Coronary artery (tissue), 2 donors: Measurements from ENCODE around the gene PDS5A.
A peak's percentile ranks its signal among the peaks of the same experiment; 100 is the strongest.
"Not testable (repeated sequence)": the region's sequence is repeated elsewhere in the genome, so short reads cannot be mapped to it uniquely, and the experiment has no call there.

Experiments used
- DNase-seq: peaks from one replicate; pipeline ENCODE4 v3.0.0-alpha.2; 2017; ENCODE audit warnings: low spot score
- H3K27ac ChIP-seq, 2 donors: fragments of 200-600 bp; sonication (generic); one replicate each; pipeline ENCODE4 v1.5.1; 2016 to 2019
- H3K4me3 ChIP-seq: fragments of 200-600 bp; sonication (generic); 2 replicates; pipeline ENCODE4 v1.5.1; 2016; ENCODE audit warnings: mild to moderate bottlenecking, moderate library complexity
- CTCF ChIP-seq: fragments of 200-600 bp; sonication (generic); IDR thresholded peaks from one replicate; pipeline ENCODE4 v1.5.1; 2019; ENCODE audit warnings: antibody characterized with exemption

The PDS5A gene

GRCh38 chr4:39977489-39978377 is at the start of gene PDS5A:
PDS5A (minus strand) TSS chr4:39977911; CDS start chr4:39976577, 1,334 bp downstream.
- DNase-seq: peak; percentile 90
- peak; percentile 91 for TF ChIP-seq CTCF
- peak within 1 kb of the TSS; percentile 90 to 97 for H3K27ac ChIP-seq
- peak within 1 kb of the TSS; percentile 98 for H3K4me3 ChIP-seq

DNA sequence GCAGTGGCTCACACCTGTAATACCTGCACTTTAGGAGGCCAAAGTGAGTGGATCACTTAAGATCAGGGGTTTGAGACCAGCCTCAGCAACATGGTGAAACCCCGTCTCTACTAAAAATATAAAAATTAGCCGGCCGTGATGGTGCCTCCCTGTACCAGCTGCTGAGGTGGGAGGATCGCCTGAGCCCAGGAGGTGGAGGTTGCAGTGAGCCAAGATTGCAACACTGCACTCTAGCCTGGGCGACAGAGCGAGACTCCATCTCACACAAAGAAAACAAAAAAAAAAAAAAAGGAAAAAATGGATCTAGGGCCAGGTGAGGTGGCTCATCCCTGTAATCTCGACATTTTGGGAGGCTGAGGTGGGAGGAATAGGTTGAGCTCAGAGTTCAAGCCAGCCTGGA is 46.3 kb upstream of the PDS5A start:
- H3K27ac ChIP-seq, H3K4me3 ChIP-seq, DNase-seq: not testable (repeated sequence)

DNA sequence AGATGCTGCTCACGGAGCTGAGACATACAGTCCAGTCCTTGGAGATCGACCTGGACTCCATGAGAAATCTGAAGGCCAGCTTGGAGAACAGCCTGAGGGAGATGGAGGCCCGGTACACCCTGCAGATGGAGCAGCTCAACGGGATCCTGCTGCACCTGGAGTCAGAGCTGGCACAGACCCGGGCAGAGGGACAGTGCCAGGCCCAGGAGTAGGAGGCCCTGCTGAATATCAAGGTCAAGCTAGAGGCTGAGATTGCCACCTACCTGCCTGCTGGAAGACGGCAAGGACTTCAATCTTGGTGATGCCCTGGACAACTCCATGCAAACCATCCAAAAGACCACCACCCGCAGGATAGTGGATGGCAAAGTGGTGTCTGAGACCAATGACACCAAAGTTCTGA is 43.4 kb upstream of the PDS5A start:
- H3K4me3 ChIP-seq, DNase-seq, H3K27ac ChIP-seq: not testable (repeated sequence)

GRCh38 chr4:40020221-40020620 is 42.5 kb upstream of the PDS5A start:
- Histone ChIP-seq H3K4me3 (no peak overlapping the region), H3K27ac (no peak overlapping the region)
- no peak for TF ChIP-seq CTCF
- no peak for DNase-seq

DNA sequence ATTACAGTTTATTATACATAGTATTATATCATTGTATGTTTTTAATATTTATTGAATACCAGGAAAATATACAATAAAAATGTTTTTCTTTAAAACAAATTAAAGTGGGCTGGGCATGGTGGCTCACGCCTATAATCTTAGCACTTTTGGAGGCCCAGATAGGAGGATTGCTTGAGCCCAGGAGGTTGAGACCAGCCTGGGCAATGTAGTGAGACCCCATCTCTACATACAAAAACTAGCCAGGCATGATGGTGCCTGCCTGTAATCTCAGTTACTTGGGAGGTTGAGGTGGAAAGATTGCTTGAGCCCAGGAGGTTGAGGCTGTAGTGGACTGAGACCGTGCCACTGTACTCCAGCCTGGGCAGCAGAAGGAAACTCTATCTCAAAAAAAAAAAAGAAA is 38.3 kb upstream of the PDS5A start:
- no peak for TF ChIP-seq CTCF
- DNase-seq: no peak
- Histone ChIP-seq H3K27ac (no peak overlapping the region), H3K4me3 (no peak overlapping the region)

DNA sequence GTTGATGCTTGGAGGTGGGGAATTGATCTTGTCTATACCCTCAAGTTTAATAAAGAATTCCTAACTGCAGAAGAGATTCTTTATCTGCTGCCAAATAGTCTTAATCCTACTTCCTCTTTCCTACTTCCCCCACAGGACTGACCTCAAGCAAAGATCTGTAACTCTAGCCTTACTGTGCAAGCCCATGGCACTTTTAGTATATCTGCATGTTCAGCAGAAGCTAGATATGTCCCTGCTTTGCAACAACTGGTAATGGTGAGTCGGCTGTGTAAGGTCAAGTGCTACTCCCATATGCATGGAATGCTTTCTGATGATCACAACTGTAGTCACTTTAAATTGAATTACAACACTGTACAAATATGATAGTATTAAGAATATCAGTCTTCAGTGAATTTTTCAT is 26.3 kb upstream of the PDS5A start:
- no peak overlapping the region for H3K27ac ChIP-seq
- no peak for DNase-seq
- H3K4me3 ChIP-seq: no peak overlapping the region
- TF ChIP-seq CTCF: no peak

DNA sequence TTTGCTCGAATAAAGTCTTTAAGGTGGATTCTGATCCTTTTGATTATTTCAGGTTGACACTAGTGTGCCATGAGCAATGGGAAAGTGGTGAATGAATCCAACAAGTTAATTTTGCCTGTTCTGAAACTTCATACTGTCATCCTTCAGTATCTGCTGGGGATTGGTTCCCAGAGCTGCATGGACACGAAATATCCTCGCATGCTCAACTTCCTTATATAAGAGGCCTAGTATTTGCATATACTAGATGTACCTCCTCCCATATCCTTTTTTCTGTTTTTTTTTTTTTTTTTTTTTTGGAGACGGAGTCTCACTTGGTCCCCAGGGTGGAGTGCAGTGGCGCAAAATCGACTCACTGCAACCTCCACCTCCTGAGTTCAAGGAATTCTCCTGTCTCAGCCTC is 23.0 kb upstream of the PDS5A start:
- no peak overlapping the region for H3K27ac ChIP-seq
- DNase-seq: no peak
- no peak overlapping the region for H3K4me3 ChIP-seq
- no peak for TF ChIP-seq CTCF

DNA sequence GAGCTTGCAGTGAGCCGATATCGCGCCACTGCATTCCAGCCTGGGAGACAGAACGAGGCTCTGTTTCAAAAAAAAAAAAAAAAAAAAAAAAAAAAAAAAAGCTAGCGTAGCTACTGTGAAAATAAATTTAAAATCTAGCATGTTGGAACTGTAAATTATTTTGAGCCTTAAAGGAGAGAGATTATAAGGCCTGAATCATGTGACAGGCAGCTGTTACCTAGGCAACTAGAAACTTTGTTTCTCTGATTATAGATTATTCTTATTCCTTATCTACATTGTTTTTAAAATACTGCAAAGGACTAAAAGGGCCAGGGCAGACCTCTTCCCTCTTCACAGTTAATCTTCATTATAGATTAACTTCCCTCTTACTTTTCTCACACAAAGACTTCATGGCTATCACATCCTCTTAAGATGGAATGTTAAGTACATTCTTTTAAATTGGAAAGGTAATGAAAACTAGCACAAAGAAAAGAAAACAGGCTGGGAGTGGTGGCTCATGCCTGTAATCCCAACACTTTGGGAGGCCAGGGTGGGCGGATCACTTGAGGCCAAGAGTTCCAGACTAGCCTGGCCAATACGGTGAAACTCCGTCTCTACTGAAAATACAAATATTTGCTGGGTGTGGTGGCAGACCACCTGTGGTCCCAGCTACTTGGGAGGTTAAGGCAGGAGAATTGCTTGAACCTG is 21.1 kb upstream of the PDS5A start:
- no peak for TF ChIP-seq CTCF
- no peak for DNase-seq
- Histone ChIP-seq H3K27ac (no peak overlapping the region), H3K4me3 (no peak overlapping the region)
